GM10847 (cell line): ENCODE results near the gene KIAA0825.

Source experiments
- POLR2A ChIP-seq: IDR thresholded peaks from 2 replicates; pipeline ENCODE4 v1.6.1; 2011; ENCODE audit not compliant: insufficient read length; ENCODE audit errors: extremely low read depth

The KIAA0825 gene

GRCh38 chr5:94432499-94432898, 185.9 kb downstream of the KIAA0825 start:
- TF ChIP-seq POLR2A = no peak

DNA sequence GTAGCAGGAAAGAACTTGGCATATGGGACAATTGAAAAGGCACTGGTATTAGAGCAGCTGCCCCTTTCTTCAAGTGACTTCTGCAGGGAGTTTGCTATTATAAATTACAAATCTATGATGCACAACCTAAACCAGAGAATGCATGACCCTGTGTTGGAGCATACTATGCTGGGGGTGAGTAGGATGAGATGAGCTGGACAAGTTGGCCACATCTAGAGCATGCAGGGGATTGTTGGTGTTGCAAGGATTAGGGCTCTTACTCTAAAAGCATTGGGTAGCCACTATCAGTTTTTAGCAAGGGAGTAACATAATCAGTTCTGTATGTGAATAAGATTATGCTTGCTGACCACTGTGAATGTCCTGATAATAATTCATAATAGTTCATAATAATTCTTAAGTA, 186.7 kb downstream of the KIAA0825 start:
- no peak for TF ChIP-seq POLR2A

DNA sequence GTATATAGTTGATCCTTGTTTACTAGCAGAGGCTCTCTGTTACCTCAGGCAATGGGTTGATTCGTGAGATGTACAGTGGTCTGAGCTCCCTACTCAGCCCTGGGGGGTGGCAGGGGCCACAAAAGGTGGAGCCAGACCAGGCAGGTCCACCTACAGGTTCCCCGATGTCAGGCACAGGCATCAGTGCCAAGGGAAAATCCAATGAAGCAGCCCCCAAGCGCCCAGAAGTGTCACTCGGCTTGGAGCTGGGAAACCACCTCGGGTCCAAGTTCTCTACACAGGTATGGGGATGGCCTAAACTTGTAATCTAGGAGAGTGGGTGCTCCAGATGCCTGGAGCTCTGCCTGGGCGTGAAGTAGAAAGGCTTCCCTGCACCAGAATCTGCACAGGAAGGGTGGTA, 188.8 kb downstream of the KIAA0825 start:
- TF ChIP-seq POLR2A = no peak

- TF ChIP-seq POLR2A = no peak
Observed at GRCh38 chr5:94425396-94425795, 193.0 kb downstream of the KIAA0825 start.

DNA sequence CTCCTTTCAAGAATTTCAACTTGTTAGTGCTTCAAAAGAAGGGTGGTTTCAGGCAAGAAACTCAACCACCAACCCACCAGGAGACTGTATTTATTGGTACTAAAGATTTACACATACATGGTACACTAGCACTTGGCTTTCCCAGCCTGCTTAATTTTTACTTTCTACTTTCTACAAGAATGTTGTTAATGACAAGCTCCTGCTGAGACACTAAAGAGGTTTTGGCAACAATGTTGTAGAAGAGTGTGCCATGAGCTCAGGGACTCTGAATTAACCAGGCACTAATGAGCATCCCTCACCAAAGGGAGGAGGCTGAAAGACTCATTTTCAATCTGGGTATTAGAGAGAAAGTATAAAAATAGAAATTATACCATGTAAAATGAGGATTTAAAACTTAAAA, 195.0 kb downstream of the KIAA0825 start:
- TF ChIP-seq POLR2A = no peak

- TF ChIP-seq POLR2A = no peak
Observed at GRCh38 chr5:94422812-94423211, 195.6 kb downstream of the KIAA0825 start.

DNA sequence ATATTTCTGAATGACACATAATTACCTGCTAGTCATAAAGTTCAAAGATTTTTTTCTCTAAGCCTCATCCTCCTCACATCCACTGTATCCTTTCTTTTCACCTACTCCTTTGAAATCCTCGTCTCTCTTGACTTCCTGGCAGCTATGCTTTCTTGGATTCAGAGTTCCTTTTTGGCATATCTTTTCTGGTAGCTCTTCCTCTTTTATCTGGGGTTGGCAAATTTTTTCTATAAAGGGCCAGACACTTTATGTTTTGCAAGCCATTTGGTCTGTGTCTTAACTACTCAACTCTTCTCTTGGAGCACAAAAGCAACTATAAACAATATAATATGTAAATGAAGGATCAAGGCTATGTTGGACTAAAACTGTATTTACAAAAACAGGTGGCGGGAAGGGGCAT, 197.5 kb downstream of the KIAA0825 start:
- no peak for TF ChIP-seq POLR2A

DNA sequence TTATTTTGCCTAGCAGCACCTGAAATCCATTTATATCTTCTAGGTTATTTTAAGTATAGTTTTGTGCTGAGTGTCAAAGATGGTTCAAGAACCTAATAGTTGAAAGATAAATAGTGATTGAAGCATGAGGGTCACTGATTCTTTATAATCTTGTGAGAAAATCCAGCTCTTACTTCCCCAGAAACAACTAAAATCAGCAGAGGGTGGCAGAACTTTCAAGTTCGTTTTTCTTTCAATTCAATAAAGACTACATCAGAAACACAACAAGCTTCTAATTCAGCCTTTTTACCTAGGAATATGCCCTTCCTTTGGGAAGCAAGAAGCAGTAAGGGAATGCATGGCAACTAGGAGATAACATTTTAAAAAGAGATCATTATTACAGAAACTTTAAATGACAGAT, 202.6 kb downstream of the KIAA0825 start:
- no peak for TF ChIP-seq POLR2A

DNA sequence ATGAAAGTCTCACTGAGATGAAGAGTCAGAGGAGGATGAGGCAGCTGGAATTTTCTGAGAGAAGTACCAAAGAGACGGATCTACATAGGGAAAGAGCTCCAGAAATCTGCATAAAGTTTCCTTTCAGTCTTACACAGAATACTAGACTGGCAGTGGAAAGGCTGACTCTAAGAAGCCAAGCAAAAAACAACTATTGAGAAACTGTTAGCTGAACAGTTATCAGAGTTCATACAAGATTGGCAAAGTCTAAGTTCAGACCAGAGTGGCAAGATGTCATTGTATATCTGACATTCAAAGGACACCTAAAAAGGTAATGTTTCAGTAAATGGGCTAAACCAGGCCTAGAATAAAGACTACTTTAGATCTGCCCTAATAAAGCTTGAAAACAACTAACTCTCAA, 209.0 kb downstream of the KIAA0825 start:
- TF ChIP-seq POLR2A = no peak

GRCh38 chr5:94407023-94407422, 211.4 kb downstream of the KIAA0825 start:
- no peak for TF ChIP-seq POLR2A

GRCh38 chr5:94403483-94403882, 214.9 kb downstream of the KIAA0825 start:
- TF ChIP-seq POLR2A = no peak

GRCh38 chr5:94402096-94402495, 216.3 kb downstream of the KIAA0825 start:
- no peak for TF ChIP-seq POLR2A

DNA sequence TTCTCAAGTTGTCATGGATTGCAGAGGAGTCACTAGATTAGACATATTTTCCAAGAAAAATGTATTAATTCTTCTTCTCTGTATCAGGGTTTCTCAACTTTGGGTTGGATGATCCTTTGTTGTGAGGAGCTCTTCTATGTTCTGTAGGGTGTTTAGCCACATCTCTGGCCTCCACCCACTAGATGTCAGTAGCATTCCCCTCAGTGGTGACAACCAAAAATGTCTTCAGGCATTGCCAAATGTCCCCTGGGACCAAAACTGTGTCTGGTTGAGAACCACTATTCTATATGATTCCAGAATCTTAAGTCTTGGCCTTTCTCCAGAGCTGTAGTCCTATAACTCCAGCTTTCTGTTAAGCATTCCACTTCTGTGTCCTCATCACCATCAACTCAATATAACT, 220.9 kb downstream of the KIAA0825 start:
- TF ChIP-seq POLR2A = no peak

GRCh38 chr5:94396687-94397086, 221.7 kb downstream of the KIAA0825 start:
- no peak for TF ChIP-seq POLR2A

GRCh38 chr5:94395468-94395867, 222.9 kb downstream of the KIAA0825 start:
- TF ChIP-seq POLR2A = no peak

DNA sequence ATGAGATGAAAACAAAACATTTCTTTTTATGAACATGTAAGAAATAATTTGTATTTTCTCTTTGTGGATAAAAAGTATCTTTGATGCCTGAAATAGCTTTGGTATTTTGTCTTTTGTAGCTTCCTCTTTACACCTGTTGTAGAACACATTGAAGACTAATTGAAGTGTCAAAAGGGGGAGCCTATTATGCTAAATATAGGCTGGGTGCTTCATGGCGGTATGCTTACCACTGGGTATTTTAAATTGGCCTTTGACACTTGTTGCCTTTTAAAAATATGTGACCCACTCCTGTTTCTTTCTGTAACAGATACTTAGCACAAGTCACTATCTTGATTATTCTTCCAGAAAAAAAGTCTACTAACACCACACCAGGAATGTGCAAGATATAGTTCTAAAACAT, 226.4 kb downstream of the KIAA0825 start:
- TF ChIP-seq POLR2A = no peak

DNA sequence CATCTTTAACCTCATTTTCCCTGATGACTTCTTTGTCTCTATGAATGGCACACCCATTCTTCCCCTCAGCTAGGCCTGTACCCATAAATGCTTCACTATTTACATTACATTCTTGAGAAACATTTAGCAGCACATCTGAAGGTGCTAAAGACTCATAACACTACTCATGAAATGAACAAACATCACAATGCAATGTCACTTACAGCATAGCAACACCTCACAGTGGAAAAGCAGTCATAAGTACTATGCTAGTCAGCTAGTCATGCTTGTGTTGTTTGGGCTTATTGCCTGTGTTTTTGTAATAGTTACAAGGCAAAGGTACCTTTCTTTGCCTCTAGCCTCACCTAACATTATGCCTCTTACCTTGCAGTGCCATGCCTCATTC, 228.9 kb downstream of the KIAA0825 start:
- no peak for TF ChIP-seq POLR2A

DNA sequence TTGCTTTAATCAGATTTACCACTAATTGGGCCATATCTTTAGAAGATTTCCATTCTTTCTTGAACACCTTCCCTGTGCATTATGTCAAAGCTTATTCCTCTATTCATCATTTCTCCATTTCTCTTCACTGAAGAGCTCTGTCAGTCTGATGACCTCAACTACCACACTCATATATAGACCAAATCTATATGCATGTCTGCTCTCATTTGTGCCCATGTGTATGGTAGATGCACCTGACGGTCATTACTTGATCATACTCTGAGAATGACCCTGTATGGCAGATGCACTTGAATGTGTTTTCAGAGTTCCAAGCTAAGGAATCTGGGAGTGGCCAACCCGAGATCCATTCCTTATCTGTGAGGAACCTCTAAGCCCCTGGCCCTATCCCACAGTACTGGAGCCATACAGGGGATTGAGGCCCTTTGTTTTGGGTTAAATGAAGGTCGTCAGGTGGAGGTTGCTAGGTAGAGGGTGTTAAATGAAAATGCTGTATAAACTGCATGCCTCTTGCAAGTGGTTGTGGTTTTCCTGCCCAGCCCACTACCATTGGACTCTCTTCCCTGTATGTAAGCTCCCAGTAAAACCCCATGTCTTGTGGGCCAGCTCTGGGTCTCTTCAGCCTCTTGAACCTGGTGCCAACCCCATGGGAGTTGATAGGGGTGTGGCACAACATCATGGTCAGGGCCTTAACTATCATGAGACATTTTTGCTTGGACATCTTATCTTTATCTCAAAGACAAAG, 229.5 kb downstream of the KIAA0825 start:
- no peak for TF ChIP-seq POLR2A

GRCh38 chr5:94385767-94386166, 232.6 kb downstream of the KIAA0825 start:
- TF ChIP-seq POLR2A = no peak
